Stimulated activated CD8-positive, alpha-beta memory T cell treated with anti-CD3 and anti-CD28 coated beads, Interleukin-4, amount 100 ng/mL, for 1 hour (primary cell): ENCODE data around the gene GPR3.
"Not testable (repeated sequence)": the region's sequence is repeated elsewhere in the genome, so short reads cannot be mapped to it uniquely, and the experiment has no call there.

ENCODE experiments used
- DNase-seq, 2 donors: peaks; one replicate each; pipeline ENCODE4 v3.0.0-alpha.2; 2020; ENCODE audit warnings: low read depth in 2 of 2, low spot score in 1 of 2

Gene GPR3

DNA sequence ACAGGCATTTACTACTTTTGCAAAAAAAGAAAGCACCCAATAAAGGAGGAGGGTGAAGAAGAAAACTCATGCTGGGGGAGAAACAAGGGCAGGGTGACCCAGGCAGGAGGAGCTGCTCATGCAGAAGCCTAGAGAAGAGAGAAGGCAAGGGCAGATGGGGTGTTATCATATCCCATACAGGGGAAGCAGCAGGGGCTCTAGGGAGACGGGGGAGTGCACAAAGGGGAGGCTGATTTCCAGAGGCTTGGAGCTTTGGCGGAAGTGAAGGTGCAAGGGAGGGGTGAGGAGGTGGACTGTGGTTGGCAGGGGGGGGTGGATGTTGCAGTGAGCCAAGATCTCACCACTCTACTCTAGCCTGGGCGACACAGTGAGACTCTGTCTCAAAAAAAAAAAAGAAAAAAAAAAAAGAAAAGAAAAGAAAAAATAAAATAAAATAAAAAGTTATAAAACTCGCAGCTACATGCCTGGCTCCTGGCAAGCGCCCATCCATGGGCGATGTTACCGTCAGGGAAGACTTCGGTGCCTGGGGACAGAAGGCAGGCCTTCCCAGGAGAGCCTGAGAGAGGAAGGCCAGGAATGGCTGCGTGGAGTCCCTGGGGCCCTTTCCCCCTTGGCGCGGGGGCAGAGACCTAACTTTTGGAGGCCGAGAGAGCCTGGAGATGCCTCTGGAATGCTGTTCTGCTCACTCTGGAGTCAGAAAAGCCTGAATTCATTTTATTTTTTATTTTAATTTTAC, 14.5 kb upstream of the GPR3 start:
- no peak for DNase-seq

GRCh38 chr1:27379564-27380122, 12.8 kb upstream of the GPR3 start:
- no peak for DNase-seq

GRCh38 chr1:27380224-27380623, 12.2 kb upstream of the GPR3 start:
- DNase-seq, result no peak

DNA sequence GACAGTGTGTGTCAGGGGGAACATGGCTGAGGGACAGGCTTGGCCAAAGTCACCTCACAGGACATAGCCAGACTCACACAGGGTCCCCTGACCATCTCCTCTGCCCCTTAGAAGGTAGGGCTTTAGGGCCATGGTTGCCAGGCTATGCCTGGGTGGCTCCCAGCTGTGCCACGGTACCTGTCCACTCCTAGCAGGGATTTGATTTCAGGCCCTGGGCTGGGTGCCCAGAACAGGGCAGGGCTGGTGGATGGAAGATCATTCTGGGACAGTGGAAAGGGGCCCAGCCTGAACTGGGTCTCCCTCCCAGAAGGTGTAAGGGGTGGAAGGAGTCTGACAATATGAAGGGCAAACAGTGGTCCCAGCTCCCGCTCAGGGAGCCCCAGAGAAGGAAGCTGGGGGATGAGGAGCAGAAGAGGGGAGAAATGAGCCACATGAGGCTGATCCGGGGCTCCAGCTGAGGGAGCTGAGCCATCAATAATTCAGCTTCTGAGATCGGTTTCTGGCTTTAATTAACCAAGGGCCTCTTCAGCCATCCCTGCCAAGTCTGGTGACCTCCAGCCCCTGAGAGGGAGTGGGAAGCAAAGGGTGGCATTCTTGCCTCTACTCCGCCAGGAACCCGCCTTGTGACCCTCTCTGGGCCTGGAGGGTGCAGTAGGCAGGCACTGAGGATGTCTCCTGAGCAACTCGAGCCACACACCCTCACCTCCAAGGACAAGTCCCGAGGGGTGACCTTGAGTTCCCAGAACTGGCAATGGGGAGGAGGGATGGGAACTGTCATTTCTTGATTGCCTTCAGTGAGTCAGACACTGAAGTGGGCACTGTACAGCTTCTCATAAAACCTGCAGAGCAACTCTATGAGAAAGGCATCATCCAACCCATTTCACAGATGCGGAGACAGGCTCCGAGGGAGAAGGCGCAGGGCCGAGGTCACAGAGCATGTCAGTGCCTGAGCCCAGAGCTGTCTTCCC, 11.4 kb upstream of the GPR3 start:
- no peak for DNase-seq

DNA sequence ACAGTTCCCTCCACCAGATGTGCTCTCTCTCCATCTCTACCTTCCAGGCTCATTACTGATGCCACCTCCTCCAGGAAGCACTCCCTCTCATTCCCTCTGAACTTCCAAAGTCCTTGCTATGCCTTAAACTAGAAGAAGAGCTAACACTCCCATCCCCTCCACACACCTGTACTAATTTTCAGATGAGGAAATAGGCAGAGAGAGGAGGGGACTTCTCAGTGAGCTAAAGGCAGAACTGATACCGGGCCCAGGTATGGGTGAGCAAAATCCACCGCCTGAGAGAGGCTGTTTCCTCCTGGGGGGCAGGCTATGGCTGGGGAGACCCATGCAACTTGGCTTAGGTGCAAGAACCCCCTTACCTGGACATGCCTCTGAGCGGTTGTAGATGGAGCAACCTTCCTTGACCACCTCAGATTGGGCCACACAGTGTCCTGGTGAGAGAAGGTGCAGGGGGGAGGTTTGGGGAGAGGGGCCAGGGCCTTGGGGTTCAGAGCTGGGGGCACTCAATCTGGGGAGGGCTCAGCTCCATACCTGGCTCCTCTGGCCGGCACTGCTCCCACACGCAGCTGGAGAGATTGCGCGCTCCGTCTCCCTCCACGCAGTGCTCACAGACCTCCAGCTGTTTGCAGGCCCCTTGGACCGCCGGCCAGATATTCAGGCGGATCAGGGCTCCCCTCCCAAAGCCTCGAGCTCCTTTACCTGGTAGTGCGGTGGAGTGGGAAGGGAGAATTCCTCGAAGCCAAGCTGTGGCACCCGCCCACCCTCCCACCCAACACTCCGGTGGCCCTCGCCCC, 10.3 kb upstream of the GPR3 start:
- no peak for DNase-seq

DNA sequence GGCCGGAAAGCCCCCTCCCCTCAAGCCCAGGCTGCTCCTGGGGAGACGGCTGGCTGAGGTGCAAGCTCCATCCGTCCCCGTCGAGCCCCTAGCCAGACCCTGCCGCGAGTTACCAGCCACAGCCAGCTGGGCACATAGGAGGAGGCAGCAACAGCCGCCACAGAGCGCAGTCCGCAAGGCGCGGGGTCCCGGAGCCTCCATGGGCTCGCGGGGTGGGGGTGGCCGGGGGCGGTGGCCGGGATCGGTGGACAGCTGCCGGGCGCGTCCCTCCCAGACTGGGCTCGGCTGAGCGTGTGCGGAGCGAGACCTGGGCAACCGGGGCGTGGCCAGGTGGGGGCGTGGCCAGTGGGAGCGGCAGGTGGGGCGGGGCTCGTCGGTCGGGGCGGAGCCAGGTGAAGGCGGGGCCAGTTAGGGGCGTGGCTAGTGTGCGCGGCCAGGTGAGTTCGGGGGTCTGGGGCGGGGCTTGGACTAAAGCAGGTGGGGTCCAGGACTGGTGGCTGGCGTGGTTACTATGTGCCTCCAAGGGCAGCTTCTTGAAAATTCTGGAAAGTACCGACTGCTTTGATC, 9.3 kb upstream of the GPR3 start, which contains the start of gene CD164L2:
Gene CD164L2 (minus strand): TSS at position 295 of the 567 bp plus-strand sequence. CDS start 94 bp downstream, at position 201.
- DNase-seq, result no peak

DNA sequence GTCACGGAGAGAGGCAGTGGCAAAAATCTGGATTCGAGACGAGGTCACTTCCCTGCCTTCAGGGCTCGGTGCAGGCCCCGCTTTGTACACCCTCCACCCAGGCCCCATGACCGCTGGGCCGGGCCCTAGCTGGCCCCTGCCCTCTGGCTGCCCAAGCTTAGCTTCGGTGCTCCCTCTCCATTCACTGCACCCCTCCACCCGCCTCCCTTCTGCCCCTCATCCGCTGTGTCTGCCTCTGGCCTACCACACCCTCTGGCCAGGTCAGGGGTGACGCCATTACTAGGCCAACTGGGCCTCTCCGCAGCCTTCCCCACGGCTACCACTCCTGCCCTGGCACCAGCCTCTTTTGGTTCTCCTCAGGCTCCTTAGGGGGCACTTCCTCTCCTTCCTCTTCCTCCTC, 8.8 kb upstream of the GPR3 start:
- no peak for DNase-seq

DNA sequence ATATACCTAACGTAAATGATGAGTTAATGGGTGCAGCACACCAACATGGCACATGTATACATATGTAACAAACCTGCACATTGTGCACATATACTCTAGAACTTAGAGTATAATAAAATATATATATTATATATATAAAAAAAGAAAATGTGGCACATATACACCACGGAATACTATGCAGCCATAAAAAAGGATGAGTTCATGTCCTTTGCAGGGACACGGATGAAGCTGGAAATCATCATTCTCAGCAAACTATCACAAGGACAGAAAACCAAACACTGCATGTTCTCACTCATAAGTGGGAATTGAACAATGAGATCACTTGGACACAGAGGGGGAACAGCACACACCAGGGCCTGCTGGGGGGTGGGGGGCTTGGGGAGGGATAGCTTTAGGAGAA, 7.6 kb upstream of the GPR3 start:
- not testable (repeated sequence) for DNase-seq

- DNase-seq, result peak; percentile 56
Measured at GRCh38 chr1:27388337-27389005, 4.0 kb upstream of the GPR3 start.

DNA sequence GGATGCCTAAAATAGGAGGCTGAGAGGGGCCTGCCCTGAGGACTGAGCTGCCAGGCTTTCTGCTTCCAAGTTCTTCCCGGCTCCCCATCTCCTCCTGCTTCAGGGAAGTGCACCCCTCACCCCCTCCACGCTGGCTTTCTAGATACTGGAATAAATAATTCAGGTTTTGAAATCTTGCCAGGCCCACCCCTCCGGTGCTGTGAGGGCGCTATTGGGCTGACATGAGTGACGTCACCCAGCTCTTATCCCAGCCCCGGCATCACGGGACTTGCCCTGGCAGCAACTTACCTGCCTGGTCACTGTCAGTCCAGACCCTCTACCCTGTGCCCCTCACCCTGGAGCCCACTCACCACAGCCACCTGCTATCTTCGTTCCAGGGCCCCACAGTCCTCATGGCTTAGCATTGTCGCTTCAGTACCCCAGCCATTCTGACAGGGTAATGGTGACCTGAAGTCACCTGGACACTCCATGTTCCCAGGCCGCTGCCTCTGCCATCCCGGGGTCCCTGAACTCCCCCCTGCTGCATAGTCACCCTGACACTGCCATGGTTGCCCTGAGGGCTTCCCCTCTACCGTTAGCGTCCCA, 819 bp upstream of the GPR3 start:
- no peak for DNase-seq

DNA sequence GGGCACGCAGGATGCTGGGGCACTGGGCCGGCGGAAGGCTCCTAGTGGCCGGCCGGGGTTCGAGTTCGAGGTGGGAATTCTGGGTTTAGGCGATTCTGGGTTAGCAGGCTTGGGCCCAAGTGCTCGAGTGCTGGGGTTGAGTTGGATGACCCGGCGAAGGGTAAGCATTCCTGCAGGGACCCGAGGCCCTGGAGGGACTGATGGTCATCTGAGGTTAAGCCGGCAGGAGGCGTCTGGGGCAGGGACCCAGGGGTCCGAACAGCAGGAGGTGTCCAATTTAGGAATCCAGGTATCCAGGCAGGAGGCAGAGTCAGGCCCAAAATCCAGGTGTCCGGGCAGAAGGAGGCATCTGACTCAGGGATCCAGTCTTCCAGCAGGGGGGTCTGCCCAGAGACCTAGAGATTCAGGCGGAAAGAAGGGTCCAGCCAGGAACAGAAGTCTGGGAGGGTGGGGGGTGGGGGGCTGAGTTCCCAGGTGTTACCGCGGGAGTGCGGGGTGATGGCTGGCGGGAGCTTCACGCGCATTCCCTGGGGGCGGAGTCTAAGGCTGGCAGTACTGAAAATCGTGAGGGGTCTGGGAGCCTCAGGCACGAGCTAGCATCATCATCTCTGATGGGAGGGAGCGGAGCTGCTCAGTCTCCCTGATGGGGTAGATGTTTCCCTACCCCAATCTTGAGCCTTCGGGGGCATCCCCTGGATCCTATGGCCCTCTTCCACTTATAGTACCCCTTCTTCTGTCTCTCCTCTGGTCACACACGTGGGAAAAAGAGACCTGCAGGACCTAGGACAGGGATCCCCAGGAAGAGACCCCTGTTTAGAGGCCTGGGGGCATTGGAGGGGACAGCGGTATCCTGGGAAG, 585 bp downstream of the GPR3 start:
- DNase-seq, result no peak

- DNase-seq, result no peak
Measured at GRCh38 chr1:27393641-27394281, 1.3 kb downstream of the GPR3 start.

DNA sequence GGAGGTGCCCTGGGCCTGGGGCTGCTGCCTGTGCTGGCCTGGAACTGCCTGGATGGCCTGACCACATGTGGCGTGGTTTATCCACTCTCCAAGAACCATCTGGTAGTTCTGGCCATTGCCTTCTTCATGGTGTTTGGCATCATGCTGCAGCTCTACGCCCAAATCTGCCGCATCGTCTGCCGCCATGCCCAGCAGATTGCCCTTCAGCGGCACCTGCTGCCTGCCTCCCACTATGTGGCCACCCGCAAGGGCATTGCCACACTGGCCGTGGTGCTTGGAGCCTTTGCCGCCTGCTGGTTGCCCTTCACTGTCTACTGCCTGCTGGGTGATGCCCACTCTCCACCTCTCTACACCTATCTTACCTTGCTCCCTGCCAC, 1.8 kb downstream of the GPR3 start:
- DNase-seq, result no peak

DNA sequence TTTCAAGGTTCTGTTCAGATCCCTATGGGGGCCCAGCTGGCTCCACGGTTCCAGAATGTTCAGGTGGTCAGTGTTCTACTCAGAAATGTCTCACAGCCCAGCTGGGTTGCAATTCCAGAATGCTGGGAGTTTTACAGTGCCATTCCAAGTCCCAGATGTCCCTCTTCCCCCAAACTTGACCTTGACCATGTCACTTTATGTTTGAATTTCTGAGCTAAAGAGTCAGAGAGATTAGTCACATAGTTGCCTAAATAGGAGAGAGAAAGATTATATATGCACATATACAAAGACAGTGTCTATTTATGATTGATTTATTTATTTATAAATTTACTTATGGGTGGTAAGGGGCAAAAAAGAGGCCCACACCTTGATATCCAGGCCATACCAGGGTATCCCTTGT, 2.5 kb downstream of the GPR3 start:
- DNase-seq, result no peak

DNA sequence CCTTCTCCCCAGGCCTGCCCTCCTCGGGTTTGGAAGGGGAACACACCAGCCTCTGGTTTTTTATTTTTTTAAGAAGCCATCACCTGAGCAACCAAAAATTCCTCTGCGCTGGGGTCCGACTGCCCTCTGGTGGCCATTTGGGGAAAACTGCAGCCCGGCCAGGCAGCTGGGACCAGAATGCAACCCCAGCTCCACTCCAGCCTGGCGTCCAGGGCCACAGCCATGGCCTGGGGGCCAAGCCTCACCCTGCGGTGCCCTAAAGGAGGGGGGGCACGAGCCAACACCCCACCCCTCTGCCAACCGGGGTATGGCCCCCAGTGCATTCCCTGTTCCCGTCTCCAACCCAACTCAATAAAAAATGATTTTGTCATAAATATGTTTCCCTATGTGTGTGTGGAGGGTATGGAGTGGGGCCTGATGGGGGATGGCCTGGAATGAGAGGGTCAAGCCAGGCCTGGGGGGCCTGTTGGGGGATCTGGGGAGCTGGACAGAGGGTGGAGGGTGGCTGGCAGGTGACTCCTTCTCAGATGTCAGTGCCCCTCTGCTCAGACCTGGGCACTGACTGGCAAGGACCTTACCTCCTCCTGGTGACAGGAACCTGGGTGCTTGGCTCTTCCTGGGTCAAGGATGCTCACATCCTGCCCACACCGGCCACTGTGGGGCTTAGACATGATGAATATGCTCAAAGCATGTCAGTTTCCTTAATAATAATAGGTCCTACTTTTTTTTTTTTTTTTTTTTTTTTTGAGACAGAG, 3.2 kb downstream of the GPR3 start:
- peak; percentile 41 to 62 for DNase-seq

DNA sequence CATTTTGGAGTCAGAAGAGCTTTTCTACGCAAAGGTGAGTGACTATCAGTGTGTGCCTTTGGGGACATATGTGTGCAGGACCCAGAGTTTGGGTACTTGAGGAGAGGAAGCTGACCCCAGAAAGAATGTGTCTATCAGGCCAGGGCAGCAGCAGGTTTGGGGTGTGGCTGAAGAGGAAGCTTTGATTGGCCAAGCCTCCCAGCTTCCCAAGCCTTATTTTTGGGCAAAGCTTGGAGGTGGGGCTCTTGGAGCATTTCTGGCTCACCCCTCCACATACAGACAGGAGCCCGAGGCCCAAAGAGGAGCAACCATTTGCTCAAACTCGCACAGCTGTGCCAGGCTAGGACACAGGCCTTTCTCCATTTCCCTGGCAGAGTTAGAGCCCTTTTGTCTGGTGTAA, 4.7 kb downstream of the GPR3 start:
- no peak for DNase-seq

- DNase-seq, result no peak
Measured at GRCh38 chr1:27397749-27398148, 5.3 kb downstream of the GPR3 start.
